WTC11 (cell line): Measurements from ENCODE around the gene NKD1. TPM values are rescaled to one million over a fixed set of nuclear protein-coding genes. Genes with fewer than 3 reads are reported as not detected.

Source experiments
- ATAC-seq: fragments of 200-7000 bp; cut with Tn5 transposase; 2 replicates; pipeline ENCODE4 v1.10.0; 2021; ENCODE audit warnings: mild to moderate bottlenecking, moderate library complexity
- CTCF ChIA-PET: fragments of 300-600 bp; sonication (Branson Sonifier 250); formaldehyde crosslinking; loops from one replicate; lab custom pipeline; 2021; ENCODE audit warnings: antibody characterized with exemption; lab: Charles Lee
- POLR2A ChIA-PET: fragments of 350-600 bp; sonication (Branson Sonifier 250); formaldehyde crosslinking; loops from one replicate; lab custom pipeline; 2021; ENCODE audit warnings: antibody characterized with exemption; lab: Charles Lee
- DNase-seq: peaks from one replicate; pipeline ENCODE4 v3.0.0; 2021; ENCODE audit warnings: low spot score
- H3K27ac Mint-ChIP-seq: 2 replicates; pipeline ENCODE4 v1.8.0; 2021; ENCODE audit warnings: mixed read lengths
- H3K27me3 Mint-ChIP-seq: 2 replicates; pipeline ENCODE4 v1.8.0; 2021; ENCODE audit warnings: low read depth, mild to moderate bottlenecking, moderate library complexity, mixed read lengths
- H3K36me3 Mint-ChIP-seq: 2 replicates; pipeline ENCODE4 v1.8.0; 2021; ENCODE audit warnings: mixed read lengths
- H3K4me1 Mint-ChIP-seq: 2 replicates; pipeline ENCODE4 v1.8.0; 2022; ENCODE audit warnings: mixed read lengths
- H3K4me3 Mint-ChIP-seq: 2 replicates; pipeline ENCODE4 v1.8.0; 2021; ENCODE audit warnings: mild to moderate bottlenecking, moderate library complexity, mixed read lengths
- H3K9me3 Mint-ChIP-seq: 2 replicates; pipeline ENCODE4 v1.8.0; 2021; ENCODE audit warnings: mixed read lengths
- ARID4B ChIP-seq: sonication (generic); formaldehyde crosslinking; IDR thresholded peaks from 2 replicates; pipeline ENCODE4 v1.8.0; 2023; ENCODE audit warnings: missing genetic modification reagents, mild to moderate bottlenecking, borderline replicate concordance
- CREB1 ChIP-seq: sonication (generic); formaldehyde crosslinking; IDR thresholded peaks from 2 replicates; pipeline ENCODE4 v1.8.0; 2023; ENCODE audit warnings: mild to moderate bottlenecking, missing genetic modification reagents
- E2F5 ChIP-seq: sonication (generic); formaldehyde crosslinking; IDR thresholded peaks from 2 replicates; pipeline ENCODE4 v1.8.1; 2022; ENCODE audit warnings: mild to moderate bottlenecking, moderate library complexity, missing genetic modification reagents
- ERG ChIP-seq: fragments of 250-450 bp; sonication (Bioruptor Pico); IDR thresholded peaks from 2 replicates; pipeline ENCODE4 v1.8.0; 2021; ENCODE audit warnings: mild to moderate bottlenecking
- ESRRA ChIP-seq: sonication (generic); formaldehyde crosslinking; IDR thresholded peaks from 2 replicates; pipeline ENCODE4 v1.8.1; 2022; ENCODE audit warnings: mild to moderate bottlenecking, missing genetic modification reagents, borderline replicate concordance
- FOXK1 ChIP-seq: sonication (generic); formaldehyde crosslinking; IDR thresholded peaks from 2 replicates; pipeline ENCODE4 v1.8.0; 2022; ENCODE audit warnings: mild to moderate bottlenecking, moderate library complexity, missing genetic modification reagents
- IRF2 ChIP-seq: sonication (generic); formaldehyde crosslinking; IDR thresholded peaks from 2 replicates; pipeline ENCODE4 v1.8.0; 2022; ENCODE audit warnings: low read depth, missing genetic modification reagents, borderline replicate concordance
- NR1H2 ChIP-seq: sonication (generic); formaldehyde crosslinking; IDR thresholded peaks from 2 replicates; pipeline ENCODE4 v1.9.0; 2021; ENCODE audit warnings: mild to moderate bottlenecking, moderate library complexity, missing genetic modification reagents
- PRRX2 ChIP-seq: fragments of 250-450 bp; sonication (Bioruptor Pico); IDR thresholded peaks from 2 replicates; pipeline ENCODE4 v1.8.0; 2021; ENCODE audit warnings: mild to moderate bottlenecking
- RORB ChIP-seq: fragments of 250-450 bp; sonication (Bioruptor Pico); IDR thresholded peaks from 2 replicates; pipeline ENCODE4 v1.9.0; 2021; ENCODE audit warnings: mild to moderate bottlenecking
- SMAD4 ChIP-seq: sonication (generic); formaldehyde crosslinking; IDR thresholded peaks from 2 replicates; pipeline ENCODE4 v1.8.0; 2022; ENCODE audit warnings: mild to moderate bottlenecking, missing genetic modification reagents
- TCF7 ChIP-seq: sonication (generic); formaldehyde crosslinking; IDR thresholded peaks from 2 replicates; pipeline ENCODE4 v1.8.0; 2022; ENCODE audit warnings: mild to moderate bottlenecking, low read depth, missing genetic modification reagents, moderate library complexity
- TEAD4 ChIP-seq: sonication (generic); formaldehyde crosslinking; IDR thresholded peaks from 2 replicates; pipeline ENCODE4 v1.8.0; 2022; ENCODE audit warnings: mild to moderate bottlenecking, missing genetic modification reagents
- ZNF263 ChIP-seq: sonication (generic); formaldehyde crosslinking; IDR thresholded peaks from 2 replicates; pipeline ENCODE4 v1.8.1; 2022; ENCODE audit warnings: low read depth, mild to moderate bottlenecking, moderate library complexity, missing genetic modification reagents
- ZNF532 ChIP-seq: fragments of 250-450 bp; sonication (Bioruptor Pico); IDR thresholded peaks from 2 replicates; pipeline ENCODE4 v1.9.0; 2021; ENCODE audit warnings: mild to moderate bottlenecking, borderline replicate concordance
- total RNA-seq: library from RNA; stranded (reverse); gene quantifications from 3 replicates; pipeline ENCODE4 v1.2.3, GENCODE V29; 2021
- TF ChIP-seq, protein P1 (sequence below): sonication (generic); formaldehyde crosslinking; IDR thresholded peaks from 2 replicates; pipeline ENCODE4 v1.8.1; 2022; ENCODE audit warnings: mild to moderate bottlenecking, missing genetic modification reagents, moderate library complexity, borderline replicate concordance
- TF ChIP-seq, protein P2 (sequence below): fragments of 250-450 bp; sonication (Bioruptor Pico); IDR thresholded peaks from 2 replicates; pipeline ENCODE4 v2.1.2; 2022; ENCODE audit warnings: mild to moderate bottlenecking, moderate library complexity

The NKD1 gene
- total RNA-seq, 1 experiment from 2014 or later, result 6.0 TPM

GRCh38 chr16:50628156-50628802 lies 80.1 kb downstream of the NKD1 start:
- H3K4me3 Mint-ChIP-seq, result no peak overlapping the region
- H3K36me3 Mint-ChIP-seq, result no peaks in the 10 kb centered on the region
- ChIA-PET CTCF (interaction anchor here (0.6 to 3.7 kb wide), 14 partner anchors 7 to 301 kb away, joined by 3 to 27 read pairs (median 6); partner anchors contain the start of gene BRD7), POLR2A (no interaction called here)
- H3K27me3 Mint-ChIP-seq, result no peaks in the 10 kb centered on the region
- H3K4me1 Mint-ChIP-seq, result peaks cover 3% of the 10 kb centered on the region; the same call in 1 of the 2 replicates
- no peak for ATAC-seq
- TF ChIP-seq ERG (CRISPR knock-in tag) (no peak), E2F5 (CRISPR knock-in tag) (no peak), SMAD4 (CRISPR knock-in tag) (no peak), ARID4B (no peak), CREB1 (CRISPR knock-in tag) (no peak), ZNF532 (CRISPR knock-in tag) (no peak), FOXK1 (CRISPR knock-in tag) (no peak), TEAD4 (CRISPR knock-in tag) (no peak), TCF7 (CRISPR knock-in tag) (no peak), RORB (CRISPR knock-in tag) (no peak), ESRRA (CRISPR knock-in tag) (no peak), IRF2 (no peak), NR1H2 (CRISPR knock-in tag) (no peak), PRRX2 (no peak), ZNF263 (CRISPR knock-in tag) (no peak)
- TF ChIP-seq, protein P1, sequence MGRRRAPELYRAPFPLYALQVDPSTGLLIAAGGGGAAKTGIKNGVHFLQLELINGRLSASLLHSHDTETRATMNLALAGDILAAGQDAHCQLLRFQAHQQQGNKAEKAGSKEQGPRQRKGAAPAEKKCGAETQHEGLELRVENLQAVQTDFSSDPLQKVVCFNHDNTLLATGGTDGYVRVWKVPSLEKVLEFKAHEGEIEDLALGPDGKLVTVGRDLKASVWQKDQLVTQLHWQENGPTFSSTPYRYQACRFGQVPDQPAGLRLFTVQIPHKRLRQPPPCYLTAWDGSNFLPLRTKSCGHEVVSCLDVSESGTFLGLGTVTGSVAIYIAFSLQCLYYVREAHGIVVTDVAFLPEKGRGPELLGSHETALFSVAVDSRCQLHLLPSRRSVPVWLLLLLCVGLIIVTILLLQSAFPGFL (CRISPR knock-in tag), result no peak
- TF ChIP-seq, protein P2, sequence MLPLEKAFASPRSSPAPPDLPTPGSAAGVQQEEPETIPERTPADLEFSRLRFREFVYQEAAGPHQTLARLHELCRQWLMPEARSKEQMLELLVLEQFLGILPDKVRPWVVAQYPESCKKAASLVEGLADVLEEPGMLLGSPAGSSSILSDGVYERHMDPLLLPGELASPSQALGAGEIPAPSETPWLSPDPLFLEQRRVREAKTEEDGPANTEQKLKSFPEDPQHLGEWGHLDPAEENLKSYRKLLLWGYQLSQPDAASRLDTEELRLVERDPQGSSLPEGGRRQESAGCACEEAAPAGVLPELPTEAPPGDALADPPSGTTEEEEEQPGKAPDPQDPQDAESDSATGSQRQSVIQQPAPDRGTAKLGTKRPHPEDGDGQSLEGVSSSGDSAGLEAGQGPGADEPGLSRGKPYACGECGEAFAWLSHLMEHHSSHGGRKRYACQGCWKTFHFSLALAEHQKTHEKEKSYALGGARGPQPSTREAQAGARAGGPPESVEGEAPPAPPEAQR (CRISPR knock-in tag), result no peak
- H3K27ac Mint-ChIP-seq, result no peak overlapping the region
- H3K9me3 Mint-ChIP-seq, result no peaks in the 10 kb centered on the region
- DNase-seq, result no peak
